Colonic mucosa (tissue), 4 donors: ENCODE measurements around the gene PLPP6. TPM values are rescaled to one million over a fixed set of nuclear protein-coding genes. Genes with fewer than 3 reads are reported as not detected.

Experiments used
- DNase-seq: peaks from one replicate; pipeline ENCODE4 v3.0.0-alpha.2; 2020
- H3K27ac ChIP-seq: fragments of 200-600 bp; one replicate; pipeline ENCODE4 v1.8.0; 2021
- H3K27me3 ChIP-seq: fragments of 200-600 bp; one replicate; pipeline ENCODE4 v1.8.0; 2021
- H3K36me3 ChIP-seq: fragments of 200-600 bp; one replicate; pipeline ENCODE4 v1.8.0; 2021
- H3K4me1 ChIP-seq: fragments of 200-600 bp; one replicate; pipeline ENCODE4 v1.8.0; 2021; ENCODE audit warnings: mild to moderate bottlenecking
- H3K4me3 ChIP-seq: fragments of 200-600 bp; one replicate; pipeline ENCODE4 v1.8.0; 2021
- H3K9ac ChIP-seq, 2 donors: one replicate each; pipeline ENCODE4 v1.7.0; 2013; ENCODE audit warnings: control low read depth in 2 of 2, low read depth in 2 of 2, low read length in 2 of 2
- H3K9me3 ChIP-seq: fragments of 200-600 bp; one replicate; pipeline ENCODE4 v1.8.0; 2021
- intact Hi-C: fragments of 100-400 bp; cut with DNase I; formaldehyde crosslinking; loops from one replicate; pipeline ENCODE4 v1.14.1; 2022
- total RNA-seq, 2 donors: library from RNA; stranded (reverse); fragmentation: NEBNext Ultra II Directional in 1 of 2; extraction: Animal tissue kit (Norgen Biotek cat#: 25700) in 1 of 2; gene quantifications; one replicate each; pipeline ENCODE4 v1.2.1, GENCODE V29; 2021
- TF ChIP-seq, protein P1 (sequence below): fragments of 200-600 bp; IDR thresholded peaks from one replicate; pipeline ENCODE4 v1.8.0; 2022; ENCODE audit warnings: antibody characterized with exemption, mild to moderate bottlenecking
- donor health status: healthy.
- donor health status: DM: no; HTN: no; CAD: no.
- donor health status: DM: no; HTN: no; CAD: no.

Gene PLPP6
- total RNA-seq, 2 donors from 2014 or later, result 15.6 to 17.8 TPM

DNA sequence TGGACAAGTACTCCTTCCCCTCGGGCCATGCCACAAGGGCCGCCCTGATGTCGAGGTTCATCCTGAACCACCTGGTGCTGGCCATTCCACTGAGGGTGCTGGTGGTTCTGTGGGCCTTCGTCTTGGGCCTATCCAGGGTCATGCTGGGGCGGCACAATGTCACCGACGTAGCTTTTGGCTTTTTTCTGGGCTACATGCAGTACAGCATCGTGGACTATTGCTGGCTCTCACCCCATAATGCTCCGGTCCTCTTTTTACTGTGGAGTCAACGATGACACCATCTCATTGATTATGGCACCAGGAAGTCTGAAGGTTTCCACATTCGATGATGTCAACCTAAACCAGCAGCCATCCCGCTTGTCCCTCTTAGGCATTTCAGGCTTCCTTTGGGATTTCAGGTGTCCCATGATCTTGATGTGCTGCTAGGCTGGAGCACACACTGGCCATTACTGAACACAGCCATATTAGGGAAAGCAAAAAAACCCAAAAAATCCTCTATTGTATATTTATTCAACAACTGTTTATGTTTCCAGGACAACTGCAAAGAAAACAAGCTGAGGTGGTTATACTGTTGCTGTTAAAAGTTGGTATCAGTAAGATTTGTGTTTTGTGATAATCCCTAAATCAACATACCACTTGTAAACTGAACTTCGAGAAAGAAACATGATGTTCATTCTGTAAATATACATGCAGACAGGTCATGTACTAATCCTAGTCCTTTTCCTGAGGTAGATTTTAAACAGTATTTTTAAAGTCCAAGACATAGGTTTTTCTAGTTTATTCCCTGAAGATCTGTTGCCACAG, 1.1 kb downstream of the PLPP6 start:
- Histone ChIP-seq H3K4me1 (no peaks in the 10 kb centered on the region), H3K27me3 (no peaks in the 10 kb centered on the region), H3K4me3 (peak overlapping the region; percentile 77), H3K9ac (peak overlapping the region; percentile 90 to 91), H3K27ac (peak overlapping the region; percentile 86), H3K36me3 (no peaks in the 10 kb centered on the region), H3K9me3 (no peaks in the 10 kb centered on the region)
- TF ChIP-seq, protein P1, sequence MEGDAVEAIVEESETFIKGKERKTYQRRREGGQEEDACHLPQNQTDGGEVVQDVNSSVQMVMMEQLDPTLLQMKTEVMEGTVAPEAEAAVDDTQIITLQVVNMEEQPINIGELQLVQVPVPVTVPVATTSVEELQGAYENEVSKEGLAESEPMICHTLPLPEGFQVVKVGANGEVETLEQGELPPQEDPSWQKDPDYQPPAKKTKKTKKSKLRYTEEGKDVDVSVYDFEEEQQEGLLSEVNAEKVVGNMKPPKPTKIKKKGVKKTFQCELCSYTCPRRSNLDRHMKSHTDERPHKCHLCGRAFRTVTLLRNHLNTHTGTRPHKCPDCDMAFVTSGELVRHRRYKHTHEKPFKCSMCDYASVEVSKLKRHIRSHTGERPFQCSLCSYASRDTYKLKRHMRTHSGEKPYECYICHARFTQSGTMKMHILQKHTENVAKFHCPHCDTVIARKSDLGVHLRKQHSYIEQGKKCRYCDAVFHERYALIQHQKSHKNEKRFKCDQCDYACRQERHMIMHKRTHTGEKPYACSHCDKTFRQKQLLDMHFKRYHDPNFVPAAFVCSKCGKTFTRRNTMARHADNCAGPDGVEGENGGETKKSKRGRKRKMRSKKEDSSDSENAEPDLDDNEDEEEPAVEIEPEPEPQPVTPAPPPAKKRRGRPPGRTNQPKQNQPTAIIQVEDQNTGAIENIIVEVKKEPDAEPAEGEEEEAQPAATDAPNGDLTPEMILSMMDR, result no peak
- no peak for DNase-seq
- intact Hi-C loops, result loop anchor here (5.0 kb wide), 1 partner anchor 79 kb away; the partner anchor contains the start of gene AK3

DNA sequence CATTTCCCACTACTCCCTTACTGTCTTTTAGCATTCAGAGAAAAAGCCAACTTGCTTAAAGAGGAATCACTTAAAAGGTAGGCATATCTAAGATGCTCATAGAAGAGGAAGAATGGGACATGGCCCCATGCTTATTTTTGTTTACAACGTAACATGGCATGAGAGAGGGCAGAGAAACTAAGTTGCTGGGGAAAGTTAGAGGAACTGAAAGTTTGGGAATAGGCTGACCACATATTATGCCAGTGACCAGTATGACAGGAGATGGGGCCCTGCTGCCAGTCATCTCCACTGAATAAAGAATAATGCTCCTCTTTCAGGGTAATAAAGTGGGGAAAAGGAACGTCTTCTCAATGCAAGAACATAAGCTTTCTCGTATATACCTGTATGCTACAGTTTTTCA, 1.9 kb downstream of the PLPP6 start:
- no peak for DNase-seq
- no peaks in the 10 kb centered on the region for H3K36me3 ChIP-seq
- H3K9ac ChIP-seq, result peak overlapping the region in 1 of 2 donors; percentile 43
- TF ChIP-seq, protein P1, result no peak
- no peaks in the 10 kb centered on the region for H3K4me1 ChIP-seq
- H3K27me3 ChIP-seq, result no peaks in the 10 kb centered on the region
- no peak overlapping the region for H3K4me3 ChIP-seq
- no peaks in the 10 kb centered on the region for H3K9me3 ChIP-seq
- intact Hi-C loops, result loop anchor here (5.0 kb wide), 1 partner anchor 78 kb away; the partner anchor contains the start of gene AK3
- no peak overlapping the region for H3K27ac ChIP-seq

DNA sequence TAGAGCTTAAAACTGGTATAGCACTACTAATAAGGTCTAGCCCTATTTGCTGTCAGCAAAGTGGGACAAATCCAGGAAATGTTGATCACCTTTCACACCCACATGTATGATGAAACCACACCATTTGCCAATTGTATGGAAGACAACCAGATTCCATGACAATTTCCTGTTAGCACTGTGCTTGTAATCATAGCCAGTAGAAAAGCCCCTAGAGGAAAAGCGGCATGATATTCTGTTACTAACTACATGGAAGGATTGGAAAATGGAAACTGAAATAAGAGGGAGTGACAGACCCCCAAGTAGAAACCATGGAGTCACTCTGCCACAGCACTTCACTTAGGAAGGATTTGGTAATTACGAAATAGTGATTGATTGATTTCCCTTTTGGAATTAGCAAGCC, 3.3 kb downstream of the PLPP6 start:
- Histone ChIP-seq H3K9ac (peak overlapping the region in 1 of 2 donors; percentile 29), H3K27me3 (no peaks in the 10 kb centered on the region), H3K27ac (peak overlapping the region; percentile 54), H3K36me3 (no peaks in the 10 kb centered on the region), H3K9me3 (no peaks in the 10 kb centered on the region), H3K4me1 (no peaks in the 10 kb centered on the region), H3K4me3 (peak overlapping the region; percentile 48)
- TF ChIP-seq, protein P1, result no peak
- intact Hi-C loops, result no loop called here
- no peak for DNase-seq

DNA sequence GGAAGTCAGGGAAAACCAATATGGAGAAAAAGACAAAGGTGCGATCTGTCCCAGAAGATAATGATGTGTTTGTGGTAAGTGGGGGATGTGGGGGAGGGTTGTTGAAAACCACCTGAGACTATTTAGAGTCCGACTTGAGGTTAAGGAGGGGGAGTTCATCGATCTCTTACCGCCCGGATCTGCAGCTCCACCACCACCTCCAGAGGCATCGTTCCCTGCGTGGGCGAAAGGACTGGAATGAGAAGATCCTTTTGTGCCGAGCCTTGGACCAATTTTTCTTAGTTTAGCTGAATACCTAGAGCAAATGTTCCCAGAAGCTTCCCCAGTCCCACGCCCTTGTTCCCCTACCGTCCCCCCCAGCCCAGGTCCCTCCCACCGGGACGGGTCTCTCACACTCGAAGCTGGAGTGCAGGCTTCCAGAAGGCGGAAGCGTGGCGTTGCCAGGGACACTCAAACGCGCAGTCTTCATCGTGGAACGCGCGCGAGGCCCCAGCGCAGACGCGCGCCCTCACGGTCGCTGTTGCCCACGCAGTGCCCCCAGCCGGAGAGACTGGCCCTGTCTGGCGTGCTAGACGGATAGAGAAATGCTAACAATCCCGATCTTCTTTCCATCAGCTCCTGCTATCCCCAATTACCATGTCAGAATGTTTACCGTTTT, 4.1 kb downstream of the PLPP6 start, which contains the start of gene SPATA6L:
Gene SPATA6L (minus strand): TSS at position 439 of the 658 bp plus-strand sequence. CDS start 230 bp downstream, at position 209.
- Histone ChIP-seq H3K4me3 (peak within 1 kb of the TSS; percentile 48), H3K27ac (peak within 1 kb of the TSS; percentile 54), H3K36me3 (no peaks in the 10 kb centered on the region), H3K4me1 (no peaks in the 10 kb centered on the region), H3K27me3 (no peaks in the 10 kb centered on the region), H3K9me3 (no peaks in the 10 kb centered on the region), H3K9ac (peak within 1 kb of the TSS; percentile 75 to 78)
- TF ChIP-seq, protein P1, result no peak
- DNase-seq, result peak; percentile 79
- intact Hi-C loops, result no loop called here

DNA sequence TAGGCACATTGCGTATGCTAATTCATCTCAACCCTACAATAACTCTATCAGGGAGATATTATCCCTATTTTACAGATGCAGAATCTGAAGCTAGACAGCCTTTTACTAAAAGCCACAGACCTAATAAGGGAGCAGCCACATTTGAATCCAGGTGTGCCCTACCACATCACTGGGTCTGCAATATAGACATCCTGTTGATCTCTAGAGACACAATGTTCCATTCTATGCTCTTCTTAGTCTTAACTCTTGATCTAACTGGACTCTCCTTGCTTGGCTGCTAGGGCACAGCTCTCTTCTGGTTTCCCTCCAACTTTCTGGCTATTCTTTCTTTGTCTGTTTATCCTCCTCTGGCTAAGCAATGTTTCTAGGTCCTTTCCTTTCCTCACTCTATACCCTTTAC, 5.6 kb downstream of the PLPP6 start:
- no peak overlapping the region for H3K27ac ChIP-seq
- intact Hi-C loops, result no loop called here
- no peak overlapping the region for H3K4me3 ChIP-seq
- TF ChIP-seq, protein P1, result no peak
- no peaks in the 10 kb centered on the region for H3K9me3 ChIP-seq
- H3K9ac ChIP-seq, result no peak overlapping the region
- DNase-seq, result no peak
- no peaks in the 10 kb centered on the region for H3K27me3 ChIP-seq
- H3K4me1 ChIP-seq, result no peaks in the 10 kb centered on the region
- no peaks in the 10 kb centered on the region for H3K36me3 ChIP-seq
